Fibroblast of villous mesenchyme (primary cell): ENCODE data around the gene OS9. TPM values are rescaled to one million over a fixed set of nuclear protein-coding genes. Genes with fewer than 3 reads are reported as not detected.

ENCODE experiments used
- DNase-seq: peaks from one replicate; pipeline ENCODE4 v3.0.0-alpha.2; 2010; ENCODE audit warnings: low read depth
- H3K4me3 ChIP-seq: 2 replicates; pipeline ENCODE4 v1.5.1; 2011; ENCODE audit warnings: low read depth, mild to moderate bottlenecking, low read length
- CTCF ChIP-seq: IDR thresholded peaks from 2 replicates; pipeline ENCODE4 v1.5.1; 2012; ENCODE audit warnings: low read depth, mild to moderate bottlenecking, low read length; ENCODE audit not compliant: insufficient read depth
- total RNA-seq: library from RNA; depleted of rRNA; stranded (reverse); fragments of >200 nt; gene quantifications from 2 replicates; pipeline ENCODE4 v1.2.3, GENCODE V29; 2012

The OS9 gene
- total RNA-seq, 1 donor = 98.0 TPM

- no peak overlapping the region for H3K4me3 ChIP-seq
- no peak for DNase-seq
- TF ChIP-seq CTCF = no peak
Observed at GRCh38 chr12:57734591-57734990, 40.7 kb downstream of the OS9 start.

GRCh38 chr12:57735198-57735855, 41.4 kb downstream of the OS9 start:
- no peak for TF ChIP-seq CTCF
- H3K4me3 ChIP-seq = no peak overlapping the region
- DNase-seq = no peak

GRCh38 chr12:57735952-57736740, 42.2 kb downstream of the OS9 start:
- H3K4me3 ChIP-seq = peak overlapping the region; percentile 3
- peak; percentile 37 for DNase-seq
- peak; percentile 46 for TF ChIP-seq CTCF

- DNase-seq = no peak
- no peak overlapping the region for H3K4me3 ChIP-seq
- no peak for TF ChIP-seq CTCF
Observed at GRCh38 chr12:57736741-57737466, 43.0 kb downstream of the OS9 start.

GRCh38 chr12:57737467-57738460, 43.8 kb downstream of the OS9 start:
- DNase-seq = no peak
- no peak for TF ChIP-seq CTCF
- peak overlapping the region; percentile 15 for H3K4me3 ChIP-seq
